T-helper 1 cell treated with Interleukin-12 subunit alpha and Interleukin-12 subunit beta and Interleukin-4 antibody, amounts not matched to agents 30 μg/mL and 1 μg/mL, for 36 hours (primary cell): Measurements from ENCODE around the gene OR51B4.
"Not testable (repeated sequence)": the region's sequence is repeated elsewhere in the genome, so short reads cannot be mapped to it uniquely, and the experiment has no call there.

Experiments
- H3K27ac Mint-ChIP-seq: one replicate; pipeline ENCODE4 v1.8.0; 2021; ENCODE audit warnings: mild to moderate bottlenecking, mixed read lengths
- H3K27me3 Mint-ChIP-seq: one replicate; pipeline ENCODE4 v1.8.0; 2021; ENCODE audit warnings: low read depth, mixed read lengths
- H3K36me3 Mint-ChIP-seq: one replicate; pipeline ENCODE4 v1.8.0; 2021; ENCODE audit warnings: low read depth, mixed read lengths
- H3K4me1 Mint-ChIP-seq: one replicate; pipeline ENCODE4 v1.8.0; 2021; ENCODE audit warnings: low read depth, mixed read lengths
- H3K4me3 Mint-ChIP-seq: one replicate; pipeline ENCODE4 v1.8.0; 2021; ENCODE audit warnings: mild to moderate bottlenecking, moderate library complexity, mixed read lengths
- H3K9me3 Mint-ChIP-seq: one replicate; pipeline ENCODE4 v1.8.0; 2021; ENCODE audit warnings: mixed read lengths

The OR51B4 gene

GRCh38 chr11:5301846-5302245 is at the start of gene OR51B4:
Gene OR51B4 (minus strand): TSS chr11:5301946. CDS start chr11:5301946, 0 bp downstream.
- Mint-ChIP-seq H3K27ac (no peak within 1 kb of the TSS), H3K36me3 (no peaks in the 10 kb centered on the region), H3K4me3 (no peak within 1 kb of the TSS), H3K27me3 (peaks cover 4% of the 10 kb centered on the region), H3K9me3 (no peaks in the 10 kb centered on the region), H3K4me1 (no peaks in the 10 kb centered on the region)

DNA sequence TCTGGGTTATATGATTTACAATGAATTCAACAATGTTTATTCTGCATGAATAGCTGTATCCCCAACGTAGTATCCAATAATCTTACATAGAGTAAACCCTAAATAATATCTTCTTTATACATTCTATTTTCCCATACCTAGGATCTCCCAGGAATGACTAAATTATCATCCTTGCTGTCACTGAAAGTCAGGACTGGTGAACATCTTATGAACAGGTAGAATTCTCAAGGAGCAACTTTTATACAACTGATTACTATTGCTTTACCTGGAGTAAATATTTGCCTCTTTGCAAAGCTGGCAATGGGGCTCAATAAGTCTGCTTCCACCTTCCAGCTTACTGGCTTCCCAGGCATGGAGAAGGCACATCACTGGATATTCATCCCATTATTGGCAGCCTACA is 49.5 kb upstream of the OR51B4 start, which contains the start of gene OR51B6:
OR51B6 (plus strand) TSS at position 301 of the 400 bp plus-strand sequence; CDS start at position 301, 0 bp downstream.
- Mint-ChIP-seq H3K27me3 (no peaks in the 10 kb centered on the region), H3K36me3 (no peaks in the 10 kb centered on the region), H3K27ac (no peak within 1 kb of the TSS), H3K4me3 (no peak within 1 kb of the TSS), H3K9me3 (no peaks in the 10 kb centered on the region), H3K4me1 (no peaks in the 10 kb centered on the region)

- Mint-ChIP-seq H3K4me3 (no peak overlapping the region), H3K9me3 (no peaks in the 10 kb centered on the region), H3K36me3 (no peaks in the 10 kb centered on the region), H3K27ac (no peak overlapping the region), H3K27me3 (no peaks in the 10 kb centered on the region), H3K4me1 (no peaks in the 10 kb centered on the region)
Observed at GRCh38 chr11:5349550-5349949, 47.8 kb upstream of the OR51B4 start.

GRCh38 chr11:5348551-5349194 is 46.9 kb upstream of the OR51B4 start:
- no peaks in the 10 kb centered on the region for H3K4me1 Mint-ChIP-seq
- no peak overlapping the region for H3K4me3 Mint-ChIP-seq
- no peak overlapping the region for H3K27ac Mint-ChIP-seq
- no peaks in the 10 kb centered on the region for H3K27me3 Mint-ChIP-seq
- no peaks in the 10 kb centered on the region for H3K9me3 Mint-ChIP-seq
- H3K36me3 Mint-ChIP-seq, result no peaks in the 10 kb centered on the region

DNA sequence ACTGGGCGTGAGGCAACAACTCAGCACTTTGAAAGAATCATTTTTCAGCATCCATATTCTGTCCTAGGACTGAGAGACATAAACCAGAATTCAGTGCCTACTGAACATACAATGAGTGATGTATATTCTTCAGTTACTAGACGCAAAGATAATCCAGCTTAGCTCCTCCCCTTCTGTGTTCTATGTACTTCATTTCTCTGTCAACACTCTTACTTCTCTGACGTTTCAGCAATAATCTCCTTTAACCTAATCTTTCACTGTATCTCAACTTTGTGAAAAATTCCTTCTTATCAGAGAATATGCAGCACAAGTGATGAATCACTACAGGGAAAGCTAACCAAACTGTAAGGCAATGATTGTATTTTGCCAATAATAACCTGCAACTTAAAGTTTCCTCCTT is 44.1 kb upstream of the OR51B4 start:
- Mint-ChIP-seq H3K27me3 (no peaks in the 10 kb centered on the region), H3K4me3 (no peak overlapping the region), H3K27ac (no peak overlapping the region), H3K4me1 (no peaks in the 10 kb centered on the region), H3K36me3 (no peaks in the 10 kb centered on the region), H3K9me3 (no peaks in the 10 kb centered on the region)

DNA sequence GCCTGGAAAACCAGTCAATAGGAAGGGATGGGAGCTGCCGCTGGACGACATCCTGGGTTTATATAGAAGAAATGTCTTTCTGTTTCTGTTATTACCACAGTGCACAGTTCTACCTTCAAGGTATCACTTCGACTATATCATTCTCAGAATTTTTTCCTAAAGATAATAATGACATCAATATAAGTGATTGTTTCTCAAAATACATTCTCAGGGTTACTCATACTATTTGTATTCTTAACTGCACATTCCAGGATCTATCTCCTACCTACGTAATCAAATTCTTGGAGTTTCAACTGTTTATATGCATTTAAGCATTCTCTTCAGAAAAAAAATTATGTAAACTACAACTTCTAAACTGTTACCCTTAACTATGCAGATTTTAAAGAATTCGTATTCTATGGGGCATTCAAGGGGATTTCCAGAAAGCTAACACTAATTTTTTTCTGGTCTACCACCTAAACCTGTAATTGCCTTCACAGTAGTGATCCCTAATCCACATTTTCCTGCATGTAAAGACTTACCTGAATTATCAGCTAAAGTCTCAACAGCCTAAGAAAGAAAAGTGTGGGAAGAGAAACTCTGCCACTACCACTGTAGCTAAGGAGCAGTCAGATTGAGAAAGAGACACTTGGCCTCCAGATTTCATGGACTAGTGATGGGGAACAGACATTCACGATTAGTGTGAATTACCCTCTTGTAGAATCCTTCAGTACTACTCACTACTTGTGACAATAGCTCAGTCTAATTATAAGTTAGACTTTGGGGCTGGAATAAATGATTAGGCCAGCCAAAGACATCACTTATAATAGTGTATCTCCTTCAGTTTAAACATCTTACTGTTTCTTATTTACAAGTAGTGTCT is 42.0 kb upstream of the OR51B4 start, which contains the start of gene OR51B5:
OR51B5 (minus strand) TSS at position 51 of the 862 bp plus-strand sequence; CDS start at position 51, 0 bp downstream.
- Mint-ChIP-seq H3K9me3 (no peaks in the 10 kb centered on the region), H3K4me1 (no peaks in the 10 kb centered on the region), H3K27me3 (no peaks in the 10 kb centered on the region), H3K36me3 (no peaks in the 10 kb centered on the region), H3K4me3 (no peak within 1 kb of the TSS), H3K27ac (no peak within 1 kb of the TSS)

GRCh38 chr11:5339771-5340322 is 38.1 kb upstream of the OR51B4 start:
- H3K27me3 Mint-ChIP-seq, result no peaks in the 10 kb centered on the region
- no peaks in the 10 kb centered on the region for H3K4me1 Mint-ChIP-seq
- H3K9me3 Mint-ChIP-seq, result no peaks in the 10 kb centered on the region
- no peaks in the 10 kb centered on the region for H3K36me3 Mint-ChIP-seq
- no peak overlapping the region for H3K27ac Mint-ChIP-seq
- H3K4me3 Mint-ChIP-seq, result no peak overlapping the region

DNA sequence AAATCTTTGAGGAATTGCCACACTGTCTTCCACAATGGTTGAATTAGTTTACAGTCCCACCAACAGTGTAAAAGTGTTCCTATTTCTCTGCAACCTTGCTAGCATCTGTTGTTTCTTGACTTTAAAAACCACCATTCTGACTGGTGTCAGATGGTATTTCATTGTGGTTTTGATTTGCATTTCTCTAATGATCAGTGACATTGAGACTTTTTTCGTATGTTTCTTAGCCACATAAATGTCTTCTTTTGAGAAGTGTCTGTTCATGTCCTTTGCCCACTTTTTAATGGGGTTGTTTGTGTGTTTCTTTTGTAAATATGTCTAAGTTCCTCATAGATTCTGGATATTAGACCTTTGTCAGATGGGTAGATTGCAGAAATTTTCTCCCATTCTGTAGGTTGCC is 35.5 kb upstream of the OR51B4 start:
- H3K27me3 Mint-ChIP-seq, H3K9me3 Mint-ChIP-seq, H3K4me1 Mint-ChIP-seq, H3K36me3 Mint-ChIP-seq, H3K4me3 Mint-ChIP-seq, H3K27ac Mint-ChIP-seq: not testable (repeated sequence)

- no peaks in the 10 kb centered on the region for H3K27me3 Mint-ChIP-seq
- H3K36me3 Mint-ChIP-seq, result no peaks in the 10 kb centered on the region
- no peak overlapping the region for H3K4me3 Mint-ChIP-seq
- H3K9me3 Mint-ChIP-seq, result no peaks in the 10 kb centered on the region
- H3K4me1 Mint-ChIP-seq, result no peaks in the 10 kb centered on the region
- H3K27ac Mint-ChIP-seq, result no peak overlapping the region
Observed at GRCh38 chr11:5336331-5336730, 34.6 kb upstream of the OR51B4 start.

DNA sequence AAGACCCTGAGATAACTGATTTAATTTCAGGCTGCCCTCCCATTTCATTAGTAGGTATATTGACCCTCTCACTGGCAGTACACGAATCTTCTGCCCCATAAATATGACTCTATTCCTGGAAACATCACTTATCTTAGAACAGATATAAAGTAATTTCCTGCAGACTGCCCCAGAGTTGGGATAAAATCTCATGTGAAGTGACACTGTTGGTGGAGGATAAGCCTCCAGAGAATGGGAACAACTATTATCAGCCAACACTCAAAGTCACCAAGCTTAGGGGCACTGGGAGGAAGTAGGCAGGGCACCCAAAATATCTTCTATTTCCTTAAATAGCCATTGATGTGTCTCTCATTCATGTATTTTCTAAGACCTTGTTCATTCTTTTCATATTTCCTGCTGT is 33.4 kb upstream of the OR51B4 start:
- Mint-ChIP-seq H3K36me3 (no peaks in the 10 kb centered on the region), H3K4me1 (no peaks in the 10 kb centered on the region), H3K4me3 (no peak overlapping the region), H3K27ac (no peak overlapping the region), H3K27me3 (no peaks in the 10 kb centered on the region), H3K9me3 (no peaks in the 10 kb centered on the region)

GRCh38 chr11:5324197-5324596 is 22.5 kb upstream of the OR51B4 start, which contains the start of gene OR51B2:
Gene OR51B2 (minus strand): TSS chr11:5324297. CDS start chr11:5324297, 0 bp downstream.
- H3K27ac Mint-ChIP-seq, result no peak within 1 kb of the TSS
- H3K4me1 Mint-ChIP-seq, result no peaks in the 10 kb centered on the region
- H3K4me3 Mint-ChIP-seq, result no peak within 1 kb of the TSS
- no peaks in the 10 kb centered on the region for H3K36me3 Mint-ChIP-seq
- H3K9me3 Mint-ChIP-seq, result no peaks in the 10 kb centered on the region
- H3K27me3 Mint-ChIP-seq, result no peaks in the 10 kb centered on the region

GRCh38 chr11:5317292-5317691 is 15.5 kb upstream of the OR51B4 start:
- Mint-ChIP-seq H3K27ac (no peak overlapping the region), H3K4me3 (no peak overlapping the region), H3K9me3 (no peaks in the 10 kb centered on the region), H3K27me3 (no peaks in the 10 kb centered on the region), H3K4me1 (no peaks in the 10 kb centered on the region), H3K36me3 (no peaks in the 10 kb centered on the region)

GRCh38 chr11:5313326-5314023 is 11.7 kb upstream of the OR51B4 start:
- H3K36me3 Mint-ChIP-seq, H3K4me1 Mint-ChIP-seq, H3K27ac Mint-ChIP-seq, H3K9me3 Mint-ChIP-seq, H3K27me3 Mint-ChIP-seq, H3K4me3 Mint-ChIP-seq: not testable (repeated sequence)

DNA sequence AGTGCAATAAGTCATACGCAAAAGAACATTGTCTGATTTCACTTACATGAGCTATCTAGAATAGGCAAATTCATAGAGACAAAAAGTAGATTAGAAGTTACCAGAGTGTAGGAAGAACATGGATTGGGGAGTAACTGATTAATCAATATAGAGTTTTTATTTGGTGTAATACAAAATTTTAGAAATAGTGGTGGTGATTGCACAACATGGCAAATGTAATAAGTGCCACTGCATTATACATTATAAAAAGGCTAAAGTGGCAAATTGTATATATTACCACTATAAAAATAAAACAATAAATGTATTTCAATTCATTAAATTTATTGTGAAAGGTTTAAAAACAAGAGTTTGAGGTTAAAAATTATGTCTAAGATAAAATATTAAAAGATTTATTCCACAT is 8.7 kb upstream of the OR51B4 start:
- no peaks in the 10 kb centered on the region for H3K36me3 Mint-ChIP-seq
- no peaks in the 10 kb centered on the region for H3K9me3 Mint-ChIP-seq
- H3K27ac Mint-ChIP-seq, result no peak overlapping the region
- no peak overlapping the region for H3K4me3 Mint-ChIP-seq
- H3K4me1 Mint-ChIP-seq, result no peaks in the 10 kb centered on the region
- peaks cover 4% of the 10 kb centered on the region for H3K27me3 Mint-ChIP-seq
